GM13977 (cell line): ENCODE measurements around the gene TSHZ2.
"Not testable (repeated sequence)": the region's sequence is repeated elsewhere in the genome, so short reads cannot be mapped to it uniquely, and the experiment has no call there.

Experiments used
- DNase-seq: peaks from one replicate; pipeline ENCODE4 v3.0.0; 2012; ENCODE audit warnings: low spot score
- CTCF ChIP-seq: IDR thresholded peaks from 2 replicates; pipeline ENCODE4 v1.5.1; 2012; ENCODE audit warnings: mild to moderate bottlenecking, control low read depth; ENCODE audit not compliant: insufficient read depth; ENCODE audit errors: extremely low read depth, missing control alignments
- in situ Hi-C: fragments of 300-500 bp; cut with MboI; formaldehyde crosslinking; loops from one replicate; pipeline ENCODE4 v1.12.0; 2022; ENCODE audit warnings: low sequenced_read_pairs, low pct_unique_long_range_greater_than_20kb, mixed read lengths, inconsistent platforms; ENCODE audit not compliant: unreplicated experiment

The TSHZ2 gene

GRCh38 chr20:53359425-53359824, 387.3 kb downstream of the TSHZ2 start:
- in situ Hi-C loops, result no loop called here

GRCh38 chr20:53360852-53361251, 388.7 kb downstream of the TSHZ2 start:
- in situ Hi-C loops, result no loop called here
- DNase-seq, result no peak
- no peak for TF ChIP-seq CTCF

More at GRCh38 chr20:53359425-53359824, 387.3 kb downstream of the TSHZ2 start:
- TF ChIP-seq CTCF, result no peak
- DNase-seq, result no peak

GRCh38 chr20:53362736-53363135, 390.6 kb downstream of the TSHZ2 start:
- TF ChIP-seq CTCF, result no peak
- in situ Hi-C loops, result no loop called here
- no peak for DNase-seq

GRCh38 chr20:53364646-53365045, 392.5 kb downstream of the TSHZ2 start:
- TF ChIP-seq CTCF, result no peak
- in situ Hi-C loops, result no loop called here
- no peak for DNase-seq

GRCh38 chr20:53365076-53365475, 392.9 kb downstream of the TSHZ2 start:
- in situ Hi-C loops, result no loop called here
- TF ChIP-seq CTCF, result no peak
- no peak for DNase-seq

- in situ Hi-C loops, result no loop called here
- no peak for TF ChIP-seq CTCF
- no peak for DNase-seq
These were observed 393.4 kb downstream of the TSHZ2 start for GRCh38 chr20:53365539-53366075.

- DNase-seq, in situ Hi-C loops: not testable (repeated sequence)
These were observed 394.8 kb downstream of the TSHZ2 start for GRCh38 chr20:53366928-53367327.
